ENCODE data around the gene HYAL4. TPM values are rescaled to one million over a fixed set of nuclear protein-coding genes. Genes with fewer than 3 reads are reported as not detected.

HYAL4 gene
- total and polyA plus RNA-seq, 2 of the 13 experiments (the other 11 are each of a cell fraction or from before 2014, with no cell fraction given): not detected

DNA sequence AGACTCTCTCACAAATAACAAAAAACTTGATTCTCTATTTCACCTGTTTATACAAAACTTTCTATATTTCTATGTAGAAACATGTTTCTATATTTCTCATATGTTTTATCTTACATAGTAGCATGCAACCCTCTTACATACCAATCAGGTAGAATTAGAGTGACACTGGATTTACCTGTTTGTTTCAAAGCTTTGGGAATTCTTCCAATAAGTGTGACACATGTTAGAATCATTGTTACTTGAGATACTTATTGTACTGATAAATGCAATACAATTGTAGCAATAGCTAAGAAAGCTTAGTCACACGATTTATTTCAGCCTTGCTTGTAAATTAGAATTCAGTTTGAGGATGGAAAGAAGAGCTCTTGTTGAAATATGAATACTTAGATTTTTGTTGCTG lies 4.9 kb downstream of the HYAL4 start:
- CTCF ChIA-PET (ENCODE audit: low intra/inter-chr PET ratio, low total read pairs): no interaction called here
- no peak for ATAC-seq
- H3K27me3 ChIP-seq (ENCODE audit: control insufficient read depth in 1 of 2, insufficient read depth in 2 of 2, low read length in 2 of 2): no peaks in the 10 kb centered on the region
- TF ChIP-seq MED8 (CRISPR knock-in tag; IDR thresholded peaks at IDR 0.05; ENCODE audit: insufficient replicate concordance): no peak
- no peak for TF ChIP-seq ETS1 (CRISPR knock-in tag; IDR thresholded peaks at IDR 0.05)
- no peak for TF ChIP-seq ZNF75D (CRISPR knock-in tag; IDR thresholded peaks at IDR 0.05; ENCODE audit: borderline replicate concordance)
- TF ChIP-seq ZNF143 (CRISPR knock-in tag; IDR thresholded peaks at IDR 0.05): no peak
- TF ChIP-seq RCOR2 (CRISPR knock-in tag; IDR thresholded peaks at IDR 0.05): no peak
- TF ChIP-seq NCOR1 (IDR thresholded peaks at IDR 0.05; ENCODE audit: borderline replicate concordance, low read length): no peak
- no peak for TF ChIP-seq KDM5B (CRISPR knock-in tag; IDR thresholded peaks at IDR 0.05; ENCODE audit: borderline replicate concordance)
- no peak for TF ChIP-seq ZNF770 (CRISPR knock-in tag; IDR thresholded peaks at IDR 0.05)
- no peak for TF ChIP-seq YEATS2 (CRISPR knock-in tag; IDR thresholded peaks at IDR 0.05; ENCODE audit: borderline replicate concordance)
- no peak for TF ChIP-seq ZNF749 (CRISPR knock-in tag; IDR thresholded peaks at IDR 0.05; ENCODE audit: borderline replicate concordance)
- TF ChIP-seq, protein P1, sequence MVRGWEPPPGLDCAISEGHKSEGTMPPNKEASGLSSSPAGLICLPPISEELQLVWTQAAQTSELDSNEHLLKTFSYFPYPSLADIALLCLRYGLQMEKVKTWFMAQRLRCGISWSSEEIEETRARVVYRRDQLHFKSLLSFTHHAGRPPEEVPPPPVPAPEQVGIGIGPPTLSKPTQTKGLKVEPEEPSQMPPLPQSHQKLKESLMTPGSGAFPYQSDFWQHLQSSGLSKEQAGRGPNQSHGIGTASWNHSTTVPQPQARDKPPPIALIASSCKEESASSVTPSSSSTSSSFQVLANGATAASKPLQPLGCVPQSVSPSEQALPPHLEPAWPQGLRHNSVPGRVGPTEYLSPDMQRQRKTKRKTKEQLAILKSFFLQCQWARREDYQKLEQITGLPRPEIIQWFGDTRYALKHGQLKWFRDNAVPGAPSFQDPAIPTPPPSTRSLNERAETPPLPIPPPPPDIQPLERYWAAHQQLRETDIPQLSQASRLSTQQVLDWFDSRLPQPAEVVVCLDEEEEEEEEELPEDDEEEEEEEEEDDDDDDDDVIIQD (CRISPR knock-in tag; IDR thresholded peaks at IDR 0.05; ENCODE audit: low read depth): no peak
- no peak for TF ChIP-seq IKZF1 (IDR thresholded peaks at IDR 0.05)
- TF ChIP-seq, protein P2, sequence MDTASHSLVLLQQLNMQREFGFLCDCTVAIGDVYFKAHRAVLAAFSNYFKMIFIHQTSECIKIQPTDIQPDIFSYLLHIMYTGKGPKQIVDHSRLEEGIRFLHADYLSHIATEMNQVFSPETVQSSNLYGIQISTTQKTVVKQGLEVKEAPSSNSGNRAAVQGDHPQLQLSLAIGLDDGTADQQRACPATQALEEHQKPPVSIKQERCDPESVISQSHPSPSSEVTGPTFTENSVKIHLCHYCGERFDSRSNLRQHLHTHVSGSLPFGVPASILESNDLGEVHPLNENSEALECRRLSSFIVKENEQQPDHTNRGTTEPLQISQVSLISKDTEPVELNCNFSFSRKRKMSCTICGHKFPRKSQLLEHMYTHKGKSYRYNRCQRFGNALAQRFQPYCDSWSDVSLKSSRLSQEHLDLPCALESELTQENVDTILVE (CRISPR knock-in tag; IDR thresholded peaks at IDR 0.05): no peak
- TF ChIP-seq CBX2 (IDR thresholded peaks at IDR 0.05; ENCODE audit: low read depth, low read length): no peak
- no peak for TF ChIP-seq CBX2 (CRISPR knock-in tag; IDR thresholded peaks at IDR 0.05; ENCODE audit: low read depth)
- TF ChIP-seq, protein P3, sequence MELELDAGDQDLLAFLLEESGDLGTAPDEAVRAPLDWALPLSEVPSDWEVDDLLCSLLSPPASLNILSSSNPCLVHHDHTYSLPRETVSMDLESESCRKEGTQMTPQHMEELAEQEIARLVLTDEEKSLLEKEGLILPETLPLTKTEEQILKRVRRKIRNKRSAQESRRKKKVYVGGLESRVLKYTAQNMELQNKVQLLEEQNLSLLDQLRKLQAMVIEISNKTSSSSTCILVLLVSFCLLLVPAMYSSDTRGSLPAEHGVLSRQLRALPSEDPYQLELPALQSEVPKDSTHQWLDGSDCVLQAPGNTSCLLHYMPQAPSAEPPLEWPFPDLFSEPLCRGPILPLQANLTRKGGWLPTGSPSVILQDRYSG (CRISPR knock-in tag; IDR thresholded peaks at IDR 0.05): no peak
- no peak for TF ChIP-seq GZF1 (CRISPR knock-in tag; IDR thresholded peaks at IDR 0.05)
- no peak for TF ChIP-seq MNT (IDR thresholded peaks at IDR 0.05)

More for the DNA sequence above, 4.9 kb downstream of the HYAL4 start:
- H3K79me2 ChIP-seq (ENCODE audit: insufficient read depth, low read length): no peaks in the 10 kb centered on the region
- POLR2A ChIA-PET: no interaction called here
- intact Hi-C loops (cut with micrococcal nuclease; ENCODE audit: unreplicated experiment): loop anchor here (5.0 kb wide), 1 partner anchor 687 kb away; no protein-coding TSS in a partner anchor
- FAIRE-seq: no peak
- BruUV-seq (replicated peaks): no TSS peak
- DNase-seq (ENCODE audit: low spot score): no peak
- H3K36me3 ChIP-seq (replicated peaks in 1 of 2; ENCODE audit: control insufficient read depth in 1 of 2, insufficient read depth in 2 of 2, low read length in 2 of 2): no peaks in the 10 kb centered on the region
- H3K27ac ChIP-seq (ENCODE audit: extremely low read length, insufficient read depth, low read length): no peak overlapping the region
- no peaks in the 10 kb centered on the region for H3K9me3 ChIP-seq (ENCODE audit: low read length)
- no peak overlapping the region for H2AFZ ChIP-seq (ENCODE audit: low read length)
- no peak overlapping the region for H3K9ac ChIP-seq (ENCODE audit: insufficient read depth, low read depth, low read length)
- peaks cover 12% of the 10 kb centered on the region for H3K4me1 ChIP-seq (ENCODE audit: insufficient read depth, low read length)
- WGBS (ENCODE audit: low lambda C conversion rate): 0% methylated on average over 1 of the region's 1 CpG
- in situ Hi-C loops (cut with HindIII; ENCODE audit: extremely low pct_ligation_motif_present, low pct_unique_long_range_greater_than_20kb): no loop called here
- no peak overlapping the region for H3K4me3 ChIP-seq (replicated peaks in 1 of 3; ENCODE audit: insufficient read depth in 1 of 3, low read depth in 2 of 3, low read length in 3 of 3)
- no peaks in the 10 kb centered on the region for H4K20me1 ChIP-seq (ENCODE audit: insufficient read depth, low read length)
- H3K4me2 ChIP-seq (ENCODE audit: low read depth, low read length): no peak overlapping the region
